ENCODE results near the gene DGKG.

GRCh38 chr3:186283096-186283495, 78.9 kb downstream of the DGKG start:
- TF ChIP-seq FOXA3 (CRISPR knock-in tag; conservative IDR thresholded peaks at IDR 0.05 in 1 of 2, IDR thresholded peaks at IDR 0.05 in 1 of 2), result no peak
- TF ChIP-seq GABPA (tag; conservative IDR thresholded peaks at IDR 0.05; ENCODE audit: low read depth), result no peak
- TF ChIP-seq CTCFL (IDR thresholded peaks at IDR 0.05; ENCODE audit: borderline replicate concordance, insufficient read depth, low read depth, low read length, poor library complexity, severe bottlenecking), result no peak
- no peak for TF ChIP-seq IRF2 (CRISPR knock-in tag; IDR thresholded peaks at IDR 0.05)
- TF ChIP-seq RNF2 (IDR thresholded peaks at IDR 0.05), result no peak
- TF ChIP-seq FOXK2 (conservative IDR thresholded peaks at IDR 0.05 in 1 of 2, IDR thresholded peaks at IDR 0.05 in 1 of 2; ENCODE audit: low read depth in 2 of 2), result no peak
